ENCODE measurements around the gene BNIP1.

BNIP1 gene

DNA sequence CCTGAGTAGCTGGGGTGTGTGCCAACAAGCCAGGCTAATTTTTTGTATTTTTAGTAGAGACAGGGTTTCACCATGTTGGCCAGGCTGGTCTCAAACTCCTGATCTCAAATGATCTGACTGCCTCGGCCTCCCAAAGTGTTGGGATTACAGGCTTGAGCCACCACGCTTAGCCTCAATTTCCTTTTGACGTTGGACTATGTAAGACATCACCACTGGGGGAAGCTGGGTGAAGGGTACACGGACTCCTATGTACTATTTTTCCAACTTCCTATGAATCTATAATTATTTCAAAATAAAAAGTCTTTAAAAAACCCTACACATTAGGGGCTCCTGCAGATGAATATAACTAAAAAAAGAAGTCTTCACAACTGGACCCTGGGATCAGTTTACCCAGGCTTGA lies 46.7 kb downstream of the BNIP1 start:
- Mint-ChIP-seq H3K4me3 (no peak overlapping the region), H3K27me3 (no peaks in the 10 kb centered on the region), H3K36me3 (ENCODE audit: low read depth) (no peaks in the 10 kb centered on the region), H3K4me1 (no peaks in the 10 kb centered on the region), H3K9me3 (no peaks in the 10 kb centered on the region), H3K27ac (no peak overlapping the region)
- DNase-seq (no peak), ATAC-seq (no peak)

DNA sequence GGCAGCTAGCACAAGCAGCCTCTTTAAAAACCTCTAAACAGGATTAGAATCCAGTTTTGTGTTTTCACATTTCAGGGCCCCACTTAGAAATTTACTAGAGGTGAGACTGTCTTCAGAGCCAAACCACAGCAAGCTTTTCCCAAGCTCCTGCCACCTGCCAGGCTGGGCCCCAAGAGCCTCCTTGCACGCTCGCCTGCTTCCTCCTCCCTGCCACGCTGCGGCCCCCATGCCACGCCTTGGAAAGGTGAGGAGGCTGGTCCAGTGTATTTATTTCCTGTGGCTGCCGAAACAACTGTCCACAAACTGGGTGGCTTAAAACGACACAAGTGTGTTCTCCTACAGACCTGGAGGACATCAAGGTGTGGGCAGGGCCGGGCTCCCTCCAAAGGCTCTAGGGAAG lies 47.2 kb downstream of the BNIP1 start:
- ATAC-seq (no peak), DNase-seq (no peak)
- no peaks in the 10 kb centered on the region for H3K4me1 Mint-ChIP-seq
- H3K27me3 Mint-ChIP-seq, result no peaks in the 10 kb centered on the region
- H3K9me3 Mint-ChIP-seq, result no peaks in the 10 kb centered on the region
- no peak overlapping the region for H3K27ac Mint-ChIP-seq
- no peaks in the 10 kb centered on the region for H3K36me3 Mint-ChIP-seq (ENCODE audit: low read depth)
- no peak overlapping the region for H3K4me3 Mint-ChIP-seq

DNA sequence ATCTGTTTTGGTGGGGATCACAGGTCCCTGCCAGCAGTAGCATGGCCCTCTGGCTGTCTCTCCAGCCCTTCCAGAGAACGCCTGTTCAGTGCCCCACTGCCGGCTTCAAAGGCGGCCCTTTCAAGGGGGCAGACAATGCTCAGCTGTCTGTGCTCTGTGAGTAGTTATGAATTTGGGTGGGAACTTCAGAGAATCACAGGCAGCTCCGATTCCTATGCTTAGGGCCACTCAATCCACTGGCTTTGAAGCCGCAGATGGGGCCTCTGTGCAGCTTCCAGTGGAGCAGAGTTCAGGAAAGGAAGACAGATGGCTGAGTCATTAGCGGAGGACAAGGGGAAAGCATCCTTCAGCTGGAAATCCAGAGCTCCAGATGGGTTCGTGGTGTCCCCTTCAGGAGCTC lies 48.2 kb downstream of the BNIP1 start:
- Mint-ChIP-seq H3K4me3 (no peak overlapping the region), H3K4me1 (no peaks in the 10 kb centered on the region), H3K36me3 (ENCODE audit: low read depth) (no peaks in the 10 kb centered on the region), H3K27ac (no peak overlapping the region), H3K9me3 (no peaks in the 10 kb centered on the region), H3K27me3 (no peaks in the 10 kb centered on the region)
- DNase-seq (no peak), ATAC-seq (no peak)

DNA sequence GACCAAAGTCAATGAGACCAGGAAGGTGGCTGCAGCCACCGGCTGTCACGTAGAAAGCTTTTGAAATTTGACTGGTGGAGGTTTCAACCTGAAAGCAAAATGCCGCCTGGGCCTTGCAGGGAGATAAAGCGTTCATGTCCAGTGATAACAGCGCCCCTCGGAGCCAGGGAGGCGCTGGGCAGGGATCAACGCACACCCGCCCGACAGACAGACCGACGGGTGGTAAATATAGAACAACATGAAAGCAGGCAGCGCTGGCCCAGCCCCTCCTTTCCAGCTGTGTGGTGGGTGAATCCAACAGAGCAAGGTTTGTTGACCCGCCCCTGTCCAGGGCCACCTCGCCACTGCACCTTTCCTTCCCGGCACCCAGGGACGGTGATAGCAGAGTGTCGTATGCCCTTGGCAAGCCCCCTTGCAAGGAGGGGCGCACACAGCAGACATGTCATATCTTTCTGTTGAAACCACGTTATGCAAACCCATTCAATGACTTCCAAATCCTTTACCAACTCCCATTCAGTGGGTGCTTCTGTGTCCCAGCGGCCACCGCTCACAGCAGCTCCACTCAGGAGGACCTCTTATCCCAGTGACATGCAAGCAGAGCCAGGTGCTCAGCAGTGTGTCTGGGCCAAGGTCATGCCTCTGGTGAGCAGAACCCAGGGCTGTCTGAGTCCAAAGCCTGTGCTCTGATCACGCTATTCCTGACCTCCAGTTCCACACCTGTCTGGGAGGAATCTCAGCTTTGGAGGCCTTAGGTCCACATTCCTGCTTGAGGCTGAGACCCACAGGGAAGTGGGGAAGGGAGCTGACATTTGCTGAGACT lies 52.0 kb downstream of the BNIP1 start:
- no peak overlapping the region for H3K27ac Mint-ChIP-seq
- peaks cover 10% of the 10 kb centered on the region for H3K27me3 Mint-ChIP-seq
- H3K4me1 Mint-ChIP-seq, result no peaks in the 10 kb centered on the region
- no peak overlapping the region for H3K4me3 Mint-ChIP-seq
- ATAC-seq (no peak), DNase-seq (no peak)
- no peaks in the 10 kb centered on the region for H3K36me3 Mint-ChIP-seq (ENCODE audit: low read depth)
- H3K9me3 Mint-ChIP-seq, result peaks cover 12% of the 10 kb centered on the region

DNA sequence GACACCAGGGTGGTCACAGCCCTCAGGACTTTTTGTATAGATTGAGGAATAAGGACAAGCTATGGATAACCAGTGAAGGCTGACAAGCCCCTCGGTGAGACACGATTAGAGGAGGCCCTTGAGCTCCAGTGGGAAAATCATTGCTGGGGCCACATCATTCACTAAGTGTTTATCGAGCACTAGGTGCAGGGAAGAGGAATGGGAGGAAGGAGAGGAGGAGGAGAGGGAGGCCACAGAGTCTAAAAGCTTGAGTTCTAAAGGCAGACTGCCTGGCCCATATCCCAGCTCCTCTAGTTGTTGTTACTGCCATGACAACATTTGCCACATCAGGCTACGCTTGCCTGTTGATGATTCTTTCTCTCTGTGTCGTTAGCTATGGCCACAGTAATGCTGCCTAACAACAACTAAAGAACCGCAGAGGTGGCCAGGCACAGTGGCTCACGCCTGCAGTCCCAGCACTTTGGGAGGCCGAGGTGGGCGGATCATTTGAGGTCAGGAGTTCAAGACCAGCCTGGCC lies 53.1 kb downstream of the BNIP1 start:
- no peak for DNase-seq
- Mint-ChIP-seq H3K27me3 (peaks cover 15% of the 10 kb centered on the region), H3K36me3 (ENCODE audit: low read depth) (no peaks in the 10 kb centered on the region), H3K4me3 (no peak overlapping the region), H3K4me1 (no peaks in the 10 kb centered on the region), H3K9me3 (peaks cover 12% of the 10 kb centered on the region), H3K27ac (no peak overlapping the region)
- ATAC-seq, result no peak

DNA sequence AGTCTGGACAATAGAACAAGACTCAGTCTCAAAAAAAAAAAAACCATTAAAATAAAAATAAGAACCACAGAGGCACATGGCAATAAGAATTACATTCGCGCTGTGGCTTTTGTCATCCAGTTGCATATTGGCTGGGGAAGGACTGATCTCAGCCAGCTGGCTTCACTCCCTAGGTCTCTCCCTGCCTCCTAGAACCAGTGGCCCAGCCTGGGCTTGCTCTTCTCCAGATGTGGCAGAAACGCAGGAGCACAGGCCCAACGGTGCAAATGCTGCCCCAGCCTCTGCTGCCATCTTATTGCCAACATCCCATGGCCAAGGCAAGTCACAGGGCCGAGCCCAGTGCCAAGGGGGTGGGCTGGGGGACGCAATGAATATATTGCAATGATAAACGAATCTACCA lies 53.7 kb downstream of the BNIP1 start:
- peaks cover 12% of the 10 kb centered on the region for H3K9me3 Mint-ChIP-seq
- H3K27me3 Mint-ChIP-seq, result peaks cover 21% of the 10 kb centered on the region
- no peak for DNase-seq
- H3K4me1 Mint-ChIP-seq, result no peaks in the 10 kb centered on the region
- H3K36me3 Mint-ChIP-seq (ENCODE audit: low read depth), result no peaks in the 10 kb centered on the region
- ATAC-seq, result no peak
- H3K4me3 Mint-ChIP-seq, result no peak overlapping the region
- H3K27ac Mint-ChIP-seq, result no peak overlapping the region

GRCh38 chr5:173200356-173200755 lies 56.0 kb downstream of the BNIP1 start:
- H3K9me3 Mint-ChIP-seq, result peaks cover 12% of the 10 kb centered on the region
- H3K27me3 Mint-ChIP-seq, result peaks cover 35% of the 10 kb centered on the region
- ATAC-seq (no peak), DNase-seq (no peak)
- H3K4me3 Mint-ChIP-seq, result no peak overlapping the region
- no peaks in the 10 kb centered on the region for H3K4me1 Mint-ChIP-seq
- no peaks in the 10 kb centered on the region for H3K36me3 Mint-ChIP-seq (ENCODE audit: low read depth)
- no peak overlapping the region for H3K27ac Mint-ChIP-seq

DNA sequence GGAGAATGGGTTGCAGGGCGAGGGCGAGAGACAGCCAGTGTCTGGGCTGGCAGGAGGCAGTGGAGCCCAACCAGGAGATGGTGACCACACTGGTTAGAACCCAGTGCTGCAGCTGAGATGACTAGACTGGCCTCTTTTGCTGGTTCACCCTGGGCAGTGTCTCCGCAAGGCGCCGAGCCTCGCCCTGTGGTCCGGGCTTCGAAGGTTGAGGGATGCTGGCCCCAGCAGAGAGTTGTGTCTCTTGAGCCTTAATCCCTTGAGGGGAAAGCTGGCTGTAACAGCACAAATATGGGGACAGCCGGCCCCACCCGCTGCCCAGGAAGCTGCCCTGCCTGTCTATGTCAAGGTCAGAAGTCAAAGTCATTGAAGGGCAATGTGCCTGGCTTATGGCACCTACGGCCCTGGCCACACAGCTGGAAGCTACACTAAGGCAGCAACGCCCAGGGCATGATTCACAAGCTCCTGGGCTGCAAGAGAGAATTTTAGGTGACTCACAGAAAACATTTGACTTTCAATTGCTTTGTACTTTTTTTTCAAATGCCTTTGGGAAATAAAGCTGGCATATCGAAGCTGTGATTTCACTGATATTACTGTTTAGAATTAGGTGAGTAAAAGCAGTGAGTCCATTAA lies 57.4 kb downstream of the BNIP1 start:
- H3K4me1 Mint-ChIP-seq, result no peaks in the 10 kb centered on the region
- DNase-seq, result no peak
- peaks cover 12% of the 10 kb centered on the region for H3K9me3 Mint-ChIP-seq
- peak; percentile 54 for ATAC-seq
- no peaks in the 10 kb centered on the region for H3K36me3 Mint-ChIP-seq (ENCODE audit: low read depth)
- H3K27me3 Mint-ChIP-seq, result peaks cover 39% of the 10 kb centered on the region
- H3K4me3 Mint-ChIP-seq, result no peak overlapping the region
- no peak overlapping the region for H3K27ac Mint-ChIP-seq

GRCh38 chr5:173202266-173202875 lies 58.0 kb downstream of the BNIP1 start:
- DNase-seq (no peak), ATAC-seq (no peak)
- Mint-ChIP-seq H3K4me3 (no peak overlapping the region), H3K36me3 (ENCODE audit: low read depth) (no peaks in the 10 kb centered on the region), H3K27ac (no peak overlapping the region), H3K4me1 (no peaks in the 10 kb centered on the region), H3K9me3 (peaks cover 12% of the 10 kb centered on the region), H3K27me3 (peaks cover 39% of the 10 kb centered on the region)

- ATAC-seq, result no peak
- H3K4me1 Mint-ChIP-seq, result no peaks in the 10 kb centered on the region
- H3K27ac Mint-ChIP-seq, result no peak overlapping the region
- H3K4me3 Mint-ChIP-seq, result no peak overlapping the region
- no peaks in the 10 kb centered on the region for H3K36me3 Mint-ChIP-seq (ENCODE audit: low read depth)
- peaks cover 11% of the 10 kb centered on the region for H3K9me3 Mint-ChIP-seq
- DNase-seq, result no peak
- peaks cover 41% of the 10 kb centered on the region for H3K27me3 Mint-ChIP-seq
These were observed 60.1 kb downstream of the BNIP1 start for GRCh38 chr5:173204185-173204979.

DNA sequence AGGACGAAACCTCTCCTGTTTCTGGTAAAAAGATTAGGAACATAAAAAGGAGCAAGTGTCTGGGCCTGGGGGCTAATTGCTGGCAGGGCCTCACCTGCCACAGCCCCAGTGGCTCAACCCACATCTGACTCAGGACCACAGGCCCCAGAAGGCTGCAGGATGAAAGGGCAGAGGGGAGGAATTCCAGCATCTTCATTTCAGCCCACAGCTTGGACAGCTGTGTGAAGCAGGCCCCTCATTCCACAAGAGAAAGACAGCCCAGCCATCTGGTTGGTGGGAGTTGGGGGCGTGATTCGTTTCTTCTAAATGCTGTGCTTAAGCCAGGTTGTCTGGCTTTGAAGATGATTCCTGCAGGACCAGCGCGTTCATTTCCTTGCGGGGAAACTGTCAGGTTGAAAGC lies 61.6 kb downstream of the BNIP1 start:
- no peaks in the 10 kb centered on the region for H3K36me3 Mint-ChIP-seq (ENCODE audit: low read depth)
- ATAC-seq (no peak), DNase-seq (no peak)
- no peaks in the 10 kb centered on the region for H3K4me1 Mint-ChIP-seq
- no peak overlapping the region for H3K27ac Mint-ChIP-seq
- H3K27me3 Mint-ChIP-seq, result peaks cover 34% of the 10 kb centered on the region
- no peak overlapping the region for H3K4me3 Mint-ChIP-seq
- no peaks in the 10 kb centered on the region for H3K9me3 Mint-ChIP-seq

DNA sequence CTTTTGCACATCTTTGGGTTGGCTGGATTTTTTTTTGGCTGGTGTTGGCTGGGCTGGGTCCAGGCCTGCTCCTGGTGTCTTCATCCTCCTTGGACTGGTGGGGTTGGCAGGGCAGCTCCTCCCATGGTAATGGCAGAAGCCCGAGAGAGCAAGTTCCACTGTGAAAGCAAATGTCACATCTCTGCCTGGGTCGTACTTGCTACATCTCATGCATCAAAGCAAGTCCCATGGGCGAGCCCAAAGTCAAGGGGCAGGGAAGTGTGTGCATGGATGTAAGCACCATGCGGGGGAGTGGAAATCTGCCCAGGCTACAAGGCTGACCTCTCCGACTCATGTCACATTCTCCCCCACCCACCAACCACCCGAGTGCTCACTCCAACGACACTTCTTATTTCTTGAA lies 64.0 kb downstream of the BNIP1 start:
- Mint-ChIP-seq H3K9me3 (peaks cover 5% of the 10 kb centered on the region), H3K4me1 (no peaks in the 10 kb centered on the region), H3K27ac (no peak overlapping the region), H3K36me3 (ENCODE audit: low read depth) (no peaks in the 10 kb centered on the region), H3K4me3 (no peak overlapping the region), H3K27me3 (peaks cover 26% of the 10 kb centered on the region)
- ATAC-seq (no peak), DNase-seq (no peak)

DNA sequence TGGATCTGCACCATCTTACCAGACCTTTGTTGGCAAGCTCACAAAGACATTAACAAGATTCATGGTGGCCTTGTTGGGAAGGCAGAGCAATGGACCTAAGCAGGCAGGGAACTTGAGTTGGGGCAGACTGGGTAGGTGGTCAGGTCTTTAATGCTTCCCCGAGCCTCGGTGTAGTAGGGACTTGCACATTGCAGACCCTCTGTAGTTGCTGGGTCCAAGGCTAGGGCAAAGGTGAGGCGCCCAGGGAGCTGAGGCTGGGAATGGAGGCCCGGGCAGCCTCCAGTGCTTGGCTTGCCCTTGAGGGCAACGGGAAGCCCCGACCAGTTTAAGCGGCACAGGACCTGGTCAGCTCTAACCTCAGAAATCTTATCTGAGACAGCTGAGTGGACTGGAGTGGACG lies 66.5 kb downstream of the BNIP1 start:
- ATAC-seq, result no peak
- no peaks in the 10 kb centered on the region for H3K4me1 Mint-ChIP-seq
- no peak overlapping the region for H3K27ac Mint-ChIP-seq
- H3K9me3 Mint-ChIP-seq, result peaks cover 5% of the 10 kb centered on the region
- H3K4me3 Mint-ChIP-seq, result no peak overlapping the region
- no peaks in the 10 kb centered on the region for H3K36me3 Mint-ChIP-seq (ENCODE audit: low read depth)
- peaks cover 8% of the 10 kb centered on the region for H3K27me3 Mint-ChIP-seq
- DNase-seq, result no peak

DNA sequence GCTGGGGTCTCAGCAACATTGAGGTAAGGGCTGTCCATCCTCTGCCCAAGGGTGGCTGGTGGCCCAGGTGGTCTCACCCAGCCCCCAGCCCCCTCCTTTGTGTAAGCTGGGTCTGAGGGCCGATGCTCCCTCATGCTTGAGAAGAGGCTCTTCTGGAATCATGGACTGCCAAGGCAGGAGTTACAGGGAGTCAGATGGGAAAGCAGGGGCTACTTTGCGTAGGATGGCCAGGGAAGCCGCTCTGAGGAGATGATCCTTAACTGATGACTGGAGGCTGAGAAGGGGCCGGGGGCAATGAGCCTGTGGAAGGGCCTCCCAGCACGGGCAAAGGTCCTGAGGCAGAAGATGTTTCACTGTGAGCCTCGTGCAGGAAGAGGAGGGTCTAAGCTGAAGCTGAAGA lies 67.0 kb downstream of the BNIP1 start:
- no peaks in the 10 kb centered on the region for H3K4me1 Mint-ChIP-seq
- no peaks in the 10 kb centered on the region for H3K36me3 Mint-ChIP-seq (ENCODE audit: low read depth)
- H3K27ac Mint-ChIP-seq, result no peak overlapping the region
- H3K27me3 Mint-ChIP-seq, result peaks cover 7% of the 10 kb centered on the region
- peaks cover 5% of the 10 kb centered on the region for H3K9me3 Mint-ChIP-seq
- no peak overlapping the region for H3K4me3 Mint-ChIP-seq
- DNase-seq (no peak), ATAC-seq (no peak)
